ENCODE data around the gene FGGY.

DNA sequence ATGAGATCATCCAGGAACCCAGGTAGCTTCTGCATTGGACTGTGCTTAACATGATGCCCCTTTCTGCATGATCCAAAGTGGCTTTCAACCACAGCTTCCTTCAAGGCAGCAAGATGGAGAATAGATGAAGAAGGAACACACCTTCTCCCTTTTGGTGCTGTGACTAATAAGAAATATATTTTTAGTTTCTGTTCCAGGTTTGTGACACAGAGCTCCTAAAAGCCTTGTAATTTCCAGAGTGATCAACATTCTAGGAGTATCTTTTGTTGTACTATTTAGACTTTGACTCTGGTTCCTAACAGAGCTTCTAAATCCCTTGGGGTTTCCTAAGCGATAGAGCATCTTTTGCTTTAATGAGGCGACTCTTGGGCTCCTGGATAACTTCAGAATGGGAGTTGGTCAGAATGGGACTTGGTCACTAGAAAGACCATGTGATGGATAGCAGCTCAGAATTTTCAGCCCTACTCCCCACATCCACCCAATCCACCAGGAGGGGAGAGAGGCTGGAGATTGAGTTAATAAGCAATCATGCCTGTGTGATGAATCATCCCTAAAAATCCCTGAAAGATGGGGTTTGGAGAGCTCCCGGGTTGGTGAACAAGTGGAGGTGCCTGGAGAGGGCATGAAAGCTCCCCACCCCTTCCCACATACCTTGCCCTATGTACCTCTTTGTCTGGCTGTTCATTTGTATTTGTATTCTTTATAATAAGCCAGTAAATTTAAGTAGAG, 134.8 kb downstream of the FGGY start:
- TF ChIP-seq POLR2A (IDR thresholded peaks at IDR 0.05; ENCODE audit: low read length) (no peak), GATA1 (IDR thresholded peaks at IDR 0.05; ENCODE audit: low read depth, low read length) (no peak)
